Measurements from ENCODE around the gene KLK3.

GRCh38 chr19:50894478-50895356 lies 40.0 kb downstream of the KLK3 start:
- TF ChIP-seq FOXM1 (IDR thresholded peaks at IDR 0.05; ENCODE audit: borderline replicate concordance, low read depth), result no peak
- no peak for TF ChIP-seq EP300 (IDR thresholded peaks at IDR 0.05; ENCODE audit: borderline replicate concordance)
- TF ChIP-seq CREB1 (IDR thresholded peaks at IDR 0.05; ENCODE audit: low read depth), result no peak

Measured in Ishikawa (cell line).